A549 (cell line): ENCODE measurements around the gene NUDT21. TPM values are rescaled to one million over a fixed set of nuclear protein-coding genes. Genes with fewer than 3 reads are reported as not detected.

Experiments used
- ATAC-seq, 2 experiments: fragments of 200-7000 bp in 1 of 2; fragments of >200 bp in 1 of 2; cut with Nextera tagmentation in 1 of 2; cut with Tn5 transposase in 1 of 2; 3 replicates each; pipeline versions ENCODE4 v1.8.0 to v1.9.1; 2018 to 2020; ENCODE audit warnings: mild to moderate bottlenecking in 1 of 2, moderate library complexity in 1 of 2
- CTCF ChIA-PET: fragments of 300-600 bp; sonication (Branson Sonifier 250); formaldehyde crosslinking; extraction: SDS; loops from one replicate; lab custom pipeline; 2021; ENCODE audit warnings: antibody characterized with exemption, inconsistent platforms; lab: Yijun Ruan, JAX
- POLR2A ChIA-PET: fragments of 350-600 bp; formaldehyde crosslinking; extraction: SDS; loops from one replicate; lab custom pipeline; 2021; ENCODE audit warnings: antibody characterized with exemption, inconsistent platforms; lab: Yijun Ruan, JAX
- DNase-seq, 2 experiments: peaks; one replicate each; pipeline versions ENCODE4 v3.0.0 to v3.0.0-alpha.2; 2011 to 2016; ENCODE audit warnings: low read depth in 1 of 2, low spot score in 1 of 2
- FAIRE-seq: peaks from 2 replicates; lab custom pipeline; 2011; peaks lifted over from hg19 to GRCh38; lab: Jason Lieb, UNC
- H3K27ac ChIP-seq, 2 experiments: fragments of >200 bp; sonication (Bioruptor Twin); formaldehyde crosslinking; 3 replicates each; pipeline ENCODE4 v1.5.1; 2016 to 2017
- H3K4me1 ChIP-seq: fragments of >200 bp; sonication (Bioruptor Twin); formaldehyde crosslinking; 3 replicates; pipeline ENCODE4 v1.6.1; 2016
- H3K4me2 ChIP-seq: fragments of >200 bp; sonication (Bioruptor Twin); formaldehyde crosslinking; 3 replicates; pipeline ENCODE4 v1.6.1; 2016
- H3K4me3 ChIP-seq: fragments of >200 bp; sonication (Bioruptor Twin); formaldehyde crosslinking; 3 replicates; pipeline ENCODE4 v1.5.1; 2016
- H3K9me3 ChIP-seq: fragments of >200 bp; sonication (Bioruptor Twin); formaldehyde crosslinking; 3 replicates; pipeline ENCODE4 v1.6.1; 2016
- BCL3 ChIP-seq: fragments of >200 bp; sonication (Bioruptor Twin); formaldehyde crosslinking; IDR thresholded peaks from 3 replicates; pipeline ENCODE4 v1.6.1; 2016
- BHLHE40 ChIP-seq: IDR thresholded peaks from 2 replicates; pipeline ENCODE4 v1.6.1; 2012; ENCODE audit warnings: low read depth, low read length, inconsistent platforms
- CBX2 ChIP-seq: fragments of 200-600 bp; sonication (generic); IDR thresholded peaks from 2 replicates; pipeline ENCODE4 v1.6.1; 2016; ENCODE audit warnings: low read depth, mild to moderate bottlenecking, borderline replicate concordance
- CBX8 ChIP-seq: fragments of 200-600 bp; sonication (generic); IDR thresholded peaks from 2 replicates; pipeline ENCODE4 v1.6.1; 2016
- CEBPB ChIP-seq, 2 experiments: fragments of >200 bp in 1 of 2; sonication (Bioruptor Twin) in 1 of 2; formaldehyde crosslinking in 1 of 2; IDR thresholded peaks; 2 replicates each; pipeline ENCODE4 v1.6.1; 2012 to 2016
- CHD2 ChIP-seq: fragments of 150-350 bp; IDR thresholded peaks from 2 replicates; pipeline ENCODE4 v1.6.1; 2014; ENCODE audit warnings: low read length; ENCODE audit not compliant: partially characterized antibody
- EHF ChIP-seq: fragments of 250-450 bp; sonication (Bioruptor Pico); IDR thresholded peaks from 2 replicates; pipeline ENCODE4 v1.5.0; 2020; ENCODE audit warnings: mild to moderate bottlenecking
- EP300 ChIP-seq, 2 experiments: fragments of >200 bp; sonication (Bioruptor Twin); formaldehyde crosslinking; IDR thresholded peaks; 2 replicates in 1 of 2; 3 replicates in 1 of 2; pipeline ENCODE4 v1.6.1; 2016 to 2017
- FOSL2 ChIP-seq, 2 experiments: fragments of 450-650 bp in 1 of 2; fragments of >200 bp in 1 of 2; sonication (Bioruptor Twin) in 1 of 2; formaldehyde crosslinking; IDR thresholded peaks; 2 replicates each; pipeline versions ENCODE4 v1.5.0 to v1.6.1; 2016 to 2020; ENCODE audit warnings: mild to moderate bottlenecking in 1 of 2, moderate library complexity in 1 of 2
- GATA3 ChIP-seq: IDR thresholded peaks from 2 replicates; pipeline ENCODE4 v1.6.1; 2012; ENCODE audit warnings: borderline replicate concordance
- HDAC2 ChIP-seq: fragments of 200-600 bp; sonication (generic); IDR thresholded peaks from 2 replicates; pipeline ENCODE4 v1.6.1; 2016
- HES2 ChIP-seq: fragments of >200 bp; sonication (Bioruptor Twin); formaldehyde crosslinking; IDR thresholded peaks from 2 replicates; pipeline ENCODE4 v1.6.1; 2016
- HEYL ChIP-seq: fragments of 250-450 bp; sonication (Bioruptor Pico); IDR thresholded peaks from 2 replicates; pipeline ENCODE4 v1.8.0; 2021; ENCODE audit warnings: mild to moderate bottlenecking, moderate library complexity
- HMGXB4 ChIP-seq: fragments of 250-450 bp; sonication (Bioruptor Pico); IDR thresholded peaks from 2 replicates; pipeline ENCODE4 v1.5.0; 2021; ENCODE audit warnings: mild to moderate bottlenecking, moderate library complexity, borderline replicate concordance
- JUN ChIP-seq, 2 experiments: fragments of >200 bp; sonication (Bioruptor Twin); formaldehyde crosslinking; IDR thresholded peaks; 2 replicates in 1 of 2; 3 replicates in 1 of 2; pipeline ENCODE4 v1.6.1; 2016 to 2017
- JUNB ChIP-seq: fragments of >200 bp; sonication (Bioruptor Twin); formaldehyde crosslinking; IDR thresholded peaks from 2 replicates; pipeline ENCODE4 v1.6.1; 2016
- MAX ChIP-seq: IDR thresholded peaks from 2 replicates; pipeline ENCODE4 v1.6.1; 2012
- MYC ChIP-seq: IDR thresholded peaks from 2 replicates; pipeline ENCODE4 v1.6.1; 2012; ENCODE audit warnings: mild to moderate bottlenecking, inconsistent platforms, low read length, improper control_type of control experiment, borderline replicate concordance
- POLR2A ChIP-seq: IDR thresholded peaks from 2 replicates; pipeline ENCODE4 v1.6.1; 2012; ENCODE audit warnings: mild to moderate bottlenecking, low read length
- POLR2AphosphoS2 ChIP-seq: conservative IDR thresholded peaks from 2 replicates; pipeline ENCODE4 v1.6.1; 2012; ENCODE audit warnings: low read length, improper control_type of control experiment, inconsistent platforms
- RARB ChIP-seq: fragments of 250-450 bp; sonication (Bioruptor Pico); IDR thresholded peaks from 2 replicates; pipeline ENCODE4 v1.8.0; 2021; ENCODE audit warnings: mild to moderate bottlenecking, moderate library complexity
- ZFP36 ChIP-seq: fragments of 450-650 bp; IDR thresholded peaks from 2 replicates; pipeline ENCODE4 v1.6.1; 2014; ENCODE audit warnings: borderline replicate concordance; ENCODE audit not compliant: partially characterized antibody
- ZSCAN20 ChIP-seq: fragments of 250-450 bp; sonication (Bioruptor Pico); IDR thresholded peaks from 2 replicates; pipeline ENCODE4 v1.8.0; 2022; ENCODE audit warnings: mild to moderate bottlenecking, moderate library complexity
- WGBS: methylation state at CpG from one replicate; pipeline ENCODE4 v1.1.6; 2017; ENCODE audit errors: missing lambda C conversion rate; 5-methylcytosine and 5-hydroxymethylcytosine counted together
- polyA plus RNA-seq, 4 experiments: library from polyadenylated mRNA; depleted of rRNA in 3 of 4; stranded (reverse); fragments of >200 nt; fragmentation: RNase III in 1 of 4; extraction: RNeasy Plus Mini Kit Qiagen cat#74134 plus additional on column Dnase treatment in 1 of 4; gene quantifications; 2 replicates in 3 of 4; 3 replicates in 1 of 4; pipeline ENCODE4 v1.2.3, GENCODE V29; 2011 to 2017

NUDT21 gene
- polyA plus RNA-seq, 2 of the 4 experiments (the other 2 are of a cell fraction) = 58.7 to 153 TPM

GRCh38 chr16:56422896-56423441, 28.2 kb downstream of the NUDT21 start:
- no peak for DNase-seq
- no peaks in the 10 kb centered on the region for H3K9me3 ChIP-seq
- no peak for FAIRE-seq
- ATAC-seq = no peak
- H3K27ac ChIP-seq = no peak overlapping the region
- H3K4me3 ChIP-seq = no peak overlapping the region
- H3K4me1 ChIP-seq = peaks cover 42% of the 10 kb centered on the region
- peak overlapping the region; percentile 82 for H3K4me2 ChIP-seq
- no peak for TF ChIP-seq JUNB
- TF ChIP-seq ZSCAN20 = no peak
- TF ChIP-seq HEYL (CRISPR knock-in tag) = no peak
- TF ChIP-seq EP300 (IDR thresholded peaks at IDR 0.05) = no peak
- TF ChIP-seq BCL3 = no peak
- no peak for TF ChIP-seq CEBPB (IDR thresholded peaks at IDR 0.05)
- TF ChIP-seq CBX8 = no peak
- TF ChIP-seq CBX2 = no peak
- no peak for TF ChIP-seq POLR2AphosphoS2
- TF ChIP-seq BHLHE40 = no peak
- TF ChIP-seq EHF = no peak
- no peak for TF ChIP-seq HMGXB4 (CRISPR knock-in tag)
- no peak for TF ChIP-seq RARB (CRISPR knock-in tag)
- no peak for TF ChIP-seq HES2
- no peak for TF ChIP-seq MYC
- ChIA-PET POLR2A (interaction anchor here (0.5 kb wide), 1 partner anchor 13 kb away, joined by 3 read pairs; no protein-coding TSS in a partner anchor), CTCF (no interaction called here)
- WGBS = 92% methylated on average over 4 of the region's 4 CpGs

GRCh38 chr16:56421976-56422669, 29.0 kb downstream of the NUDT21 start:
- peak overlapping the region; percentile 82; the same call in 2 of the 3 replicates for H3K4me2 ChIP-seq
- no peaks in the 10 kb centered on the region for H3K9me3 ChIP-seq
- no peak for TF ChIP-seq FOSL2 (IDR thresholded peaks at IDR 0.05)
- no peak for TF ChIP-seq FOSL2 (CRISPR knock-in tag; IDR thresholded peaks at IDR 0.05)
- TF ChIP-seq POLR2A = no peak
- TF ChIP-seq MAX = no peak
- TF ChIP-seq JUNB = no peak
- no peak for TF ChIP-seq ZFP36
- no peak for TF ChIP-seq GATA3
- TF ChIP-seq CHD2 = no peak
- TF ChIP-seq POLR2AphosphoS2 = no peak
- no peak for TF ChIP-seq HDAC2
- no peak for TF ChIP-seq JUN (IDR thresholded peaks at IDR 0.05)
- TF ChIP-seq, all 56 proteins: peak for 0
- FAIRE-seq (no peak), DNase-seq (no peak), ATAC-seq (no peak)
- Histone ChIP-seq H3K27ac (no peak overlapping the region), H3K4me3 (no peak overlapping the region), H3K4me1 (peaks cover 42% of the 10 kb centered on the region)
- 86% methylated on average over 5 of the region's 5 CpGs for WGBS
- ChIA-PET POLR2A (no interaction called here), CTCF (no interaction called here)
